SK-N-SH (cell line): ENCODE data around the gene TCF25.

ENCODE experiments used
- CTCF ChIP-seq: fragments of 200-600 bp; sonication (generic); IDR thresholded peaks from 2 replicates; pipeline ENCODE4 v1.6.1; 2017; ENCODE audit warnings: antibody characterized with exemption, mild to moderate bottlenecking, moderate library complexity
- GATA2 ChIP-seq: sonication (generic); formaldehyde crosslinking; IDR thresholded peaks from 2 replicates; pipeline ENCODE4 v1.5.0; 2020; ENCODE audit warnings: mild to moderate bottlenecking, missing genetic modification reagents
- MAX ChIP-seq: IDR thresholded peaks from 2 replicates; pipeline ENCODE4 v1.4.0; 2012; ENCODE audit warnings: low read depth
- MXI1 ChIP-seq: IDR thresholded peaks from 2 replicates; pipeline ENCODE4 v1.6.1; 2012; ENCODE audit warnings: mild to moderate bottlenecking, low read depth, low read length, improper control_type of control experiment

GRCh38 chr16:89952551-89952950, 79.2 kb downstream of the TCF25 start:
- no peak for TF ChIP-seq CTCF
- no peak for TF ChIP-seq MAX
- TF ChIP-seq GATA2 (CRISPR knock-in tag) = no peak
- TF ChIP-seq MXI1 = no peak
